ENCODE data around the gene TEAD2.
"Not testable (repeated sequence)": the region's sequence is repeated elsewhere in the genome, so short reads cannot be mapped to it uniquely, and the experiment has no call there.

Gene TEAD2

DNA sequence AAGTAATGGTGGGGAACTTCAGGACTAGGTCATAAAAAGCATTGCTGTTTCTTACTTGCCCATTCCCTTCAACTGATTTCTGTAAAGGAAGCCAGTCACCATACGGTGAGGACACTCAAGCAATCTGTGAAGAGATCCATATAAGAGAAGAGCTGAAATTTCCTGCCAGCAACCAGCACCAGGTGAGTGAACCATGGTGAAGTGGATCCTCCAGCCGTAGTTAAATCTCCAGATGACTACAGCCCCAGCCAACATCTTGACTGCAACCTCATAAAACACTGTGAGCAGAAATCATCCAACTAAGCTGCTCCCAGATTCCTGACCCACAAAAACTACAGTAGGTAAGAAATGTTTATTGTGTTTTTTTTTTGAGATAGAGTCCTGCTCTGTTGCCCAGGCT, 33.5 kb downstream of the TEAD2 start:
- DNase-seq: no peak

DNA sequence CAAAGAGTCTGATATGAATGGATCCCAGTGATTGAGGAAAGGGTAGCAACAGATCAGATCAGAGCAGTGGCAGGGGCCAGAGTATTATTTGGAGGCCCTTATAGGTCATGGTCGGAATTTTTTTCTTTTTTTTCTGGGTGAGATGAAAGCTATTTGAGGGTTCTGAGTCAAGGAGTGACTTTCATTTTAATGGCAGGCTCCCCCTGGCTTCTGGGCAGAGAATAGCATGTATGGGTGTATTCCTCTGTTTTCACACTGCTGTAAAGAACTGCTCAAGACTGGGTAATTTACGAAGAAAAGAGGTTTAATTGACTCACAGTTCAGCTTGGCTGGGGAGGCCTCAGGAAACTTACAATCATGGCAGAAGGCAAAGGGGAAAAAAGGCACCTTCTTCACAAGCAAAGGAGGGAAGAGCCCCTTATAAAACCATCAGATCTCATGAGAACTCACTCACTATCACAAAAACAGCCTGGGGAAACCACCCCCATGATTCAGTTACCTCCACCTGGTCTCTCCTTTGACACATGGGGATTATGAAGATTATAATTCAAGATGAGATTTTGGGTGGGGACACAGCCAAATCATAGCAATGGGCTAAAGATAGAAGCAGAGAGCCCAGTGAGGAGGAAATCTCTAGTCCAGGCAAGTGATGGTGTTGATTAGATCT, 34.2 kb downstream of the TEAD2 start:
- no peak for DNase-seq

DNA sequence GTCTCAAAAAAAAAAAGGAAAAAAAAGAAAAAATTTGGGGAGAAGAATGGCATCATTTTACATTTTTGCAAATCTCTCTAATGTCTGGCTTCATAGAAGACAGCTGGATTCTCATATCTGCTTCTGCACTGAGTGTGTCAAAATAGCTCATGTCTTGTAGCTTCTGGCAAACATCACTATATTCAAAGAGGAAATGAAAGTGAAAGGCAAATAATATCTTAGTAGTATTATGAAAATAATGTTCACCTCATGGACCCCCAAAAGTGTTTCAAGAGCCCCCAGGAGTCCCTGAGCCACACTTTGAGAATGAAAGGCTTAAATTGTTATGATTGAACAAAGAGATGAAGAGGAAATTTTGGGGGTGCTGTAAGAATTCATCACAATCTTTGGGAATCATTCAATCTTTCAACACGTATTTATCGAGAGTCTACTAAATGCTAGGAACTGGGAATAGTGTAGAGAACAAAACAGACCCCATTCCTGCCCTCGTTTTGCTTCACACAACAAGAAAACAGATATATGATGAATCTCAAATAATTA, 36.0 kb downstream of the TEAD2 start:
- DNase-seq: no peak

DNA sequence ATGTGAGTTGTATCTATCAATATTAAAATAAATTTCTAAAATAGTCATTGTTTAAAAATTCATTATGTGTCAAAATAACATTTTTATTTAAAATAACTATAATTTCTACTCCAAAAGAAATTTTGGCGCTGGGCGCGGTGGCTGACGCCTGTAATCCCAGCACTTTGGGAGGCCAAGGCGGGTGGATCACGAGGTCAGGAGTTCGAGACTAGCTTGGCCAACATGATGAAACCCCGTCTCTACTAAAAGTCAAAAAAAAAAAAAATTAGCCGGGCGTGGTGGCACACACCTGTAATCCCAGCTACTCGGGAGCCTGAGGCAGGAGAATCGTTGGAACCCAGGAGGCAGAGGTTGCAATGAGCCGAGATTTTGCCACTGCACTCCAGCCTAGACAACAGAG, 36.5 kb downstream of the TEAD2 start:
- DNase-seq: not testable (repeated sequence)

DNA sequence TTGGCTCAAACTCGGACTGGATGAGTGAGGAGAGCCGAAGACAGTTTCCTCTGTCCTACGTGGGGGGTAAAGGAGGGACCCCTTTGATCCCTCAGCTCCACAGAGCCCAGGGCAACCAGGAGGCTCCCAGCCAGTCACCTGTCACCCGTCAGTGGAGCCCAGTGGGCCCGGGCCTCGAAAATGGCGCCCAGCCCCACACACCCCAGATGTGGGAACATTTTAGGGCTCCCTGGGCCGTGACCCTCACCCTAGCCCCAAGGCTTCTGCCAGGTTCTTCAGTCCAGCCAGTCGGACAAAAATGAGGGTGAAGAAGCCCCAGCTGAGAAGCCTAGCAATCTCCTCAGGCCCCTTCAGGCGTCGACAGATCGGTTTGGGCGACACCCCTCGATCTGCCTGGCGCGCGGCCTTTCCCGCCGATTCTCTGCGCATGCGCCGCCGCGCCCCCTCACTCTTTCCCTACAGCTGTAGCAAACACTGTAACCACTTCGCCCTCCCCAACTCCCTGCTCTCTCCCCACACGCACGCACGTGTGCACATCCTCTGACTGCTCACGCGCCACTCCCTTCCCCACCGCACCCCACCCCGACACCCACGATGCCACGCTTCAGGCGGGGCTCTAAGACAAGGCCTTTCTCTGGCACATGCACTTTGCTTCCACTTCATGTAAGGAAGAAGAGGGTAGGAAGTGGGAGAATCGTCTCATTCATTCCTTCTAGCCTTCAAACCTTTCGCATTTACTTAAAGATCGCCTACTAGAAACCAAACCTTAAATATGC, 37.2 kb downstream of the TEAD2 start, which contains the start of gene SLC6A16:
Gene SLC6A16 (minus strand): TSS at position 391 of the 776 bp plus-strand sequence. CDS start 13,844 bp downstream, outside the sequence.
- no peak for DNase-seq

DNA sequence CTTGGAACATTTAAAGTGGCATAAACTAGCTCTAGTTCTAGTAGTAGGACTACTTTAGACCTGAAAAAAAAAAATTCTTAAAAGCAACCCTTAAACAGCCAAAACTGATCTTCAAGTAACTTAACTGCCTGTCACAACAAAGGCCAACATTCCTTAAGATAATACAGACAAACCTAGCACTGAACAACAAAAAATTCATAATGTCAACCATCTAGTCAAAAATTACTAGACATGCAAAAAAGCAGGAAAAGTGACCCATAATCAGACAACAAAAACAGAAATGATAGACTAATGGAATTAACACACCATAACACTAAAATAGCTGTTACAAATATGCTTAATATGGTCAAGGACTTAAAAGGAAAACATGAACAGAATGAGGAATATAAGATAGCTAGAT, 43.9 kb downstream of the TEAD2 start:
- no peak for DNase-seq

DNA sequence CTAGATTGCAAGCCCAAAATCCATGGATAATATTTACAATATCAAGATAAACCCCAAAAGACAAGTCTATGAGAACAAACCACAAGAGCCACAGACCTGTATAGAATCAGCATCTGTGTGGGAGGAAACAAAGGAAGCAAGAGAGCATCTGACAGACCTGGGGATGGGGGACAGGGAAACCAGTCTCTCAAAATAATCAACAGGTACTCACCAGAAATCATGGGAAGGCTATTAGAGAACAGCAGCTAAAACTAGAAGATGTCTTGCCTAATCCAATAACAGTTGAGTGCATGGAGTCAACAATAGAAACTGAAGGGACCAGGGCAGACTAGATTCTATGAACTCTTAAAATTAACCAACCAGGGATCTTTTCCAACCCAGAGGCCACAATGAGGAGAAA, 45.9 kb downstream of the TEAD2 start:
- DNase-seq: no peak

DNA sequence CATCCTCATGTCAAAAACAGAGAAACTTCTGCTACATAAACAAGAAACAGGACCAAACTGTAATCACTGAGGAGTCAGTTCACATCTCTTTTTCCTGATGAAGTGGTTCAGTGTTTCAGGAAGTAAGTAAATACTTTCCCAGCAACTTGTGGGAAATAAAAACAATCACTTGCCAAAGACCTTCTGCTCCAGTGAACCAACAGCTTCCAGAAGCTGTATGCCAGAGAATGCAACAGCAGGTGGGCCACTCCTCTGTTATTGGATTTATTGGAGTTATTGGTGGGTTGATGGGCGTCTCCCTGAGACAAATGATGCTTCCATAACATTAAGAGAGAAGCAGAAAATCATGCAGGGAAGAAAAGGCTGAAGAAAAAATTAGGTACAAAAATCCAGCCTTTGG, 47.1 kb downstream of the TEAD2 start:
- no peak for DNase-seq

DNA sequence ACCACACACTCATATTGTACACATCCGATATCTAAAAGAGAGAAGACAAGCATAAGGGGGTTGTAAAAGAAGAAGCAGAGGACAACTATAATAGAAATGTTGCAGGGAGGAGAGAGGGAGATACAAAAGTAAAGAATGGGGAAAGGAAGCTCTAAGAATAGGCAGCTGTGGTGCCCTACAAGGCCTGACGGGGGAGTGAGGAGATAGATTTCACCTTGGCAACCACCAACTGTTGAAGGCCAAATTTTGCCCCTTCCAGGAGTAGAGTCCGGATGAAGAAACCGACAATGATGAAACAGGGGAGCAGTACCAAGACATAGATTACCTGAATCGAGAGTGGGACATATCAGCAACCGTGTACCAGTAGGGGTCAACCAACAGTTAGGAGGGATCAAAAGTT, 53.1 kb downstream of the TEAD2 start:
- no peak for DNase-seq

DNA sequence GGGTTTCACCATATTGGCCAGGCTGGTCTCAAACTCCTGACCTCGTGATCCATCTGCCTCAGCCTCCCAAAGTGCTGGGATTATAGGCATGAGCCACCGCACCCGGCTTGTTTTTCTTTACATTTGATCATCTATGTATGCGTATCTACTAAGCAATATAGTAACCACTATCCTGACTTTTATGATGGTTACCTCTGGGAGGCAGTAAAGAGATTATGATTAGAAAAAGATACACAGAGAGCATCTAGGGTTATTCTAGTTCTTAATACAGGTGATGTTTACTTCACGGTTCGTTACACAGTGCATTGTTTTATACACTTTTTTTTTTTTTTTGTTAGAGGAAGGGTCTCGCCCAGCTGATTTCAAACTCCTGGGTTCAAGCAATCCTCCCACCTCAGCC, 55.5 kb downstream of the TEAD2 start:
- DNase-seq: not testable (repeated sequence)

DNA sequence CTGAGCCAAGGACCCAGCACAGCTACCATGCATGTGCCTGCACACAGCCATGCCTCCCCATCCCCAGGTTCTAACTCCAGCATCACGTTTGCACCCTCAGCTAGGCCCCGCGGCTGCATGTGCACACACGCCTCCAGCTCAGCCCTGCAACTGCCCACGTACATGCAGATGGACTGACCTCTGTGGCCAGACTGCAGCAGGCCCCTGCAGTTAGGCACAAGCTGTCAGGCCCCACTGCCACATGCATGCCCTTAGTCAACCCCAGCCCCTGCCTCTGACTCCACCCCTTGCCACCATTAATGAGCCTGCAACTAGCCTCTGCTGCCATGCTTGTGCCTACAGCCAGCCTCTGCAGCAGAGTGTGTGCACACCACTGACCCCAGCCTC, 60.4 kb downstream of the TEAD2 start:
- no peak for DNase-seq

DNA sequence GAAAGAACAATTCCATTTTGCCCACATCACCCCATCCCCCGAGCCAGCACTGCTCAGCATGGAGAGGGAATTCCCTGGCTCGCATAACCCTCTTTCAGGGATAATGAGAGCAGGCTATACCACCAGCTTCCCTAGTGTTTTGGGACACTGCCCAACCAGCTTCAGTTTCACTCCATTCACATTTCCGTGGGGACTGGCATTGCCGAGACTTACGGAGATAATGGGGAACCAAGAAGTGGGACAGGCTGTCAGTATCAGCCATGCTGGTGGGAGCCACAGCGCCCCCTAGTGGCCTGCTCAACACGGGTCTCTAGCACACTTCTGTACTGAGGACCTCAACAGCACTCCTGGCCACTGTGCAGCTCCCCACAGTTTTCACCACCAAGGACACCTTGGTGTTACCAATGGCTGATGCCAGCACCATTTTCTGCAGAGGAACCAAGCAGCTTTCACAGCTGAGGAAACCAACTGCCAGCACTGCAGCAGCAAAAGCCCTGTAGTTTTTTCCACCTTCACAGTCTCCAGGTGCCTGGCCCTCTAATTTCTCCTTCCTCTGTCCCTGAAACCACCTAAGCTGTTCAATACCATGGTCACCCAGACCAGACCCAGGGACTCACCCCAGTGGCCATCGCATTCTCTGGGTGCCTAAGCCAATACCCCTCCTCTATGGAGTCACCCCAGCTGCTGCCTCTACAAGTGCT, 60.9 kb downstream of the TEAD2 start:
- DNase-seq: peak; percentile 14

DNA sequence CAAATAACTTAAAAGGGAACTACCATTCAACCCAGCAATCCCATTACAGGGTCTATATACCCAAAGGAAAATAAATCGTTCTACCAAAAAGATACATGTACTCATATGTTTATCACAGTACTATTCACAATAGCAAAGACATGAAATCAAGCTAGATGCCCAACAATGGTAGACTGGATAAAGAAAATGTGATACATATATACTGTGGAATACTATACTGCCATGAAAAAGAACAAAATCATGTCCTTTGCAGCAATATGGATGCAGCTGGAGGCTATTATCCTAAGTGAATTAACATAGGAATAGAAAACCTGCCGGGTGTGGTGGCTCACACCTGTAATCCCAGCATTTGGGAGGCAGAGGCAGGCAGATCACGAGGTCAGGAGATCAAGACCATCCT, 63.6 kb downstream of the TEAD2 start:
- DNase-seq: not testable (repeated sequence)

DNA sequence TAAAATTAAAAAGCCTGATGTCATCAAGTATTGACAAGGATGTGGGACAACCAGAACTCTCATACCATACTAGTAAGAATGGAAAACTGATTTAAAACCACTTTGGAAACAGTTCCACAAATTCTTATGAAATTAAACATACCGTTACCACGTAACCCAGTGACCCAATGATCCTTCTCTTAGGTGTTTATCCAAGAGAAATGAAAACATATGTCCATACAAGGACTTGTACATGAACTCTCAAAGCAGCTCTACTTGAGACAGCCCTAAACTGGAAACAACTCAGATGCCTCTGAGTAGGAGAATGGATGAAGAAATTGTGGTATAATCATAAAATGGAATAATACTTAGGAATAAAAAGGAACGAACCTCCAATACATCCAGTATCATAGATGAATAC, 64.8 kb downstream of the TEAD2 start:
- DNase-seq: no peak

DNA sequence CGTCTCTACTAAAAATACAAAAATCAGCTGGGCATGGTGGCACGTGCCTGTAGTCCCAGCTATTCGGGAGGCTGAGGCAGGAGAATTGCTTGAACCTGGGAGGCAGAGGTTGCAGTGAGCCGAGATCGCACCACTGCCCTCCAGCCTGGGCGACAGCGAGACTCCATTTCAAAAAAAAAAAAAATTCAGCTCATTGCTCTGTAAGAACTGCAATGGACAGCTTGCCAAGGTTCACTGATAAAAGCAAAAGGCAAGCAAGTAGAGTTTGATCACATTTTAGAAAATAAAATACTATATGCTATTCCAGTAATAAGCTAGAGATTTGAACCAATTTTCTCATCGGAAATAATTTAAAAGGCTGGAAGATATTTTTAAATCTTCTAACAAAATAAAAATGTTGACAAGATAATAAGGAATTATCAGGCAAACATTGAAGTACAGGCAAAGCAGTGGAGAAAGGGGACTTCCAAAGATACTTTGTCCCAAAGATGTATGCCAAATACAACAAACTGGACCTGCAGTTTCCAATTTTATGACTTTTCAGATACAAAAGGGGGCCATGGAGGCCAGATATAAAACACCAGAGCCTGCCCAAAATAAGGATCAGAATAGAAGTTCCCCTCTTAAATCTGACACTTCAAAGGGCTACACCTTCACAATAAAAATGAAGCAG, 66.9 kb downstream of the TEAD2 start:
- DNase-seq: no peak

DNA sequence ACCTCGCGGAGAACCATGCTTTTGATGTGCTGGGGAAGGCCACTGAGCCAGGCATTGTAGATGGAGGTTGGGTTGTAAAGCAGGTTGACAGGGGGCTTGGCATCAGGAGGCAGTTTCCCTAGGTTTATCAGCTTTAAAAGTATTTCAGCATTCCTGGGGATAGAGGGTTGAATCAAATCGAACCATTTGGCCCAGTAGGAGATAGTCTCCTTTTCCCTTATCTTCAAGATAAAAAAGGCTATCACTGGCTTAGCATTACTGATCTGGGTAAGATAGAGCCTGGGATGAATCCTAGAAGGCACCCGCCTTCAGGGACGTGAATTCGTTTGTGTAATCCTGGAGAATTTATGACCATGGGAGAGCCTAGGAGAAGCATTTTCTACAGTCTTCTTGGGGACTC, 67.8 kb downstream of the TEAD2 start:
- DNase-seq: no peak

Measured in NCI-H1092 treated with DMSO at 0.1 percent for 48 hours (cell line).